TTC549 (cell line): ENCODE measurements around the gene ZFAND5.

ENCODE experiments used
- FAIRE-seq: peaks from 2 replicates; lab custom pipeline; 2012; peaks lifted over from hg19 to GRCh38; lab: Jason Lieb, UNC

Gene ZFAND5

GRCh38 chr9:72322259-72322658 is 42.7 kb downstream of the ZFAND5 start:
- FAIRE-seq, result no peak

GRCh38 chr9:72315510-72316311 is 49.3 kb downstream of the ZFAND5 start:
- FAIRE-seq, result no peak

- no peak for FAIRE-seq
Observed at GRCh38 chr9:72315089-72315509, 49.9 kb downstream of the ZFAND5 start.

GRCh38 chr9:72313507-72313906 is 51.5 kb downstream of the ZFAND5 start:
- FAIRE-seq, result no peak

GRCh38 chr9:72312386-72312987 is 52.5 kb downstream of the ZFAND5 start:
- no peak for FAIRE-seq

- FAIRE-seq, result no peak
Observed at GRCh38 chr9:72309364-72310133, 55.5 kb downstream of the ZFAND5 start.

GRCh38 chr9:72306761-72307160 is 58.2 kb downstream of the ZFAND5 start:
- FAIRE-seq, result no peak

- no peak for FAIRE-seq
Observed at GRCh38 chr9:72305707-72306106, 59.3 kb downstream of the ZFAND5 start.

- FAIRE-seq, result no peak
Observed at GRCh38 chr9:72305102-72305546, 59.9 kb downstream of the ZFAND5 start.

GRCh38 chr9:72304538-72304937 is 60.5 kb downstream of the ZFAND5 start:
- no peak for FAIRE-seq
